ENCODE data around the gene NFATC2.

Gene NFATC2

DNA sequence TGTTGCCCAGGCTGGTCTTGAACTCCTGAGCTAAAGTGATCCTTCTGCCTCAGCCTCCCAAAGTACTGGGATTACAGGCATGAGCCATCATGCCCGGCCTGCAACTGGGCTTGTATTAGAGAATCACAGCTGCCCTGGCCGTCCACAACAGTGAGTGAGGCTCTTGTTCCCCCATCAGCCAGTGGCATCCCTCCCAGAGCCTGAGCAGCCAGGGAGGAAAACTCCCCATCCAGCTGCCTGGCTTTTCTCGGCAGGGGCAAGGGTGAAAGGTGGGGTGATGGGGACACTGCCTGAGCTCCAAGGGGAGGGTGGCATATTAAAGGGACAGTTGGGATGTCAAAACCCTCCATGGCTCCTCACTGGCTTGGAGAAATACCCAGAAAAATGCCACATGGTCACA lies 185.6 kb downstream of the NFATC2 start:
- H3K79me2 ChIP-seq (ENCODE audit: control insufficient read depth, low read length) = no peaks in the 10 kb centered on the region
- H3K4me3 ChIP-seq (ENCODE audit: low read length) = no peak overlapping the region
- H3K27me3 ChIP-seq (ENCODE audit: control insufficient read depth, low read length) = no peaks in the 10 kb centered on the region
- H3K9me2 ChIP-seq (replicated peaks; ENCODE audit: control insufficient read depth, low read length) = no peaks in the 10 kb centered on the region
- no peaks in the 10 kb centered on the region for H3K9me3 ChIP-seq (ENCODE audit: control insufficient read depth, insufficient read depth, low read length)
- no peaks in the 10 kb centered on the region for H4K20me1 ChIP-seq (ENCODE audit: control insufficient read depth, insufficient read depth, low read depth, low read length)
- no peak for TF ChIP-seq EZH2phosphoT487 (IDR thresholded peaks at IDR 0.05; ENCODE audit: borderline replicate concordance, low read length)
- TF ChIP-seq, protein P1, sequence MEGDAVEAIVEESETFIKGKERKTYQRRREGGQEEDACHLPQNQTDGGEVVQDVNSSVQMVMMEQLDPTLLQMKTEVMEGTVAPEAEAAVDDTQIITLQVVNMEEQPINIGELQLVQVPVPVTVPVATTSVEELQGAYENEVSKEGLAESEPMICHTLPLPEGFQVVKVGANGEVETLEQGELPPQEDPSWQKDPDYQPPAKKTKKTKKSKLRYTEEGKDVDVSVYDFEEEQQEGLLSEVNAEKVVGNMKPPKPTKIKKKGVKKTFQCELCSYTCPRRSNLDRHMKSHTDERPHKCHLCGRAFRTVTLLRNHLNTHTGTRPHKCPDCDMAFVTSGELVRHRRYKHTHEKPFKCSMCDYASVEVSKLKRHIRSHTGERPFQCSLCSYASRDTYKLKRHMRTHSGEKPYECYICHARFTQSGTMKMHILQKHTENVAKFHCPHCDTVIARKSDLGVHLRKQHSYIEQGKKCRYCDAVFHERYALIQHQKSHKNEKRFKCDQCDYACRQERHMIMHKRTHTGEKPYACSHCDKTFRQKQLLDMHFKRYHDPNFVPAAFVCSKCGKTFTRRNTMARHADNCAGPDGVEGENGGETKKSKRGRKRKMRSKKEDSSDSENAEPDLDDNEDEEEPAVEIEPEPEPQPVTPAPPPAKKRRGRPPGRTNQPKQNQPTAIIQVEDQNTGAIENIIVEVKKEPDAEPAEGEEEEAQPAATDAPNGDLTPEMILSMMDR (IDR thresholded peaks at IDR 0.05; ENCODE audit: low read depth, low read length, poor library complexity, severe bottlenecking) = no peak
- H3K36me3 ChIP-seq (ENCODE audit: control insufficient read depth, low read length) = no peaks in the 10 kb centered on the region
- no peaks in the 10 kb centered on the region for H3K4me1 ChIP-seq (ENCODE audit: control insufficient read depth, low read length)
- H3K27ac ChIP-seq (ENCODE audit: low read depth, low read length) = no peak overlapping the region
- H3K4me2 ChIP-seq (ENCODE audit: low read length) = no peak overlapping the region
- H3F3A ChIP-seq (ENCODE audit: control insufficient read depth, insufficient read depth) = no peaks in the 10 kb centered on the region

- no peaks in the 10 kb centered on the region for H3K4me1 ChIP-seq (ENCODE audit: control insufficient read depth, low read length)
- no peak overlapping the region for H3K4me3 ChIP-seq (ENCODE audit: low read length)
- H3K36me3 ChIP-seq (ENCODE audit: control insufficient read depth, low read length) = no peaks in the 10 kb centered on the region
- TF ChIP-seq, protein P1 (IDR thresholded peaks at IDR 0.05; ENCODE audit: low read depth, low read length, poor library complexity, severe bottlenecking) = no peak
- no peak for TF ChIP-seq EZH2phosphoT487 (IDR thresholded peaks at IDR 0.05; ENCODE audit: borderline replicate concordance, low read length)
- no peaks in the 10 kb centered on the region for H3K79me2 ChIP-seq (ENCODE audit: control insufficient read depth, low read length)
- H3K27ac ChIP-seq (ENCODE audit: low read depth, low read length) = no peak overlapping the region
- no peaks in the 10 kb centered on the region for H3K9me3 ChIP-seq (ENCODE audit: control insufficient read depth, insufficient read depth, low read length)
- H4K20me1 ChIP-seq (ENCODE audit: control insufficient read depth, insufficient read depth, low read depth, low read length) = no peaks in the 10 kb centered on the region
- no peaks in the 10 kb centered on the region for H3F3A ChIP-seq (ENCODE audit: control insufficient read depth, insufficient read depth)
- H3K4me2 ChIP-seq (ENCODE audit: low read length) = no peak overlapping the region
- H3K9me2 ChIP-seq (replicated peaks; ENCODE audit: control insufficient read depth, low read length) = no peaks in the 10 kb centered on the region
- no peaks in the 10 kb centered on the region for H3K27me3 ChIP-seq (ENCODE audit: control insufficient read depth, low read length)
These were observed 187.7 kb downstream of the NFATC2 start for GRCh38 chr20:51354769-51355319.

- TF ChIP-seq, protein P1 (IDR thresholded peaks at IDR 0.05; ENCODE audit: low read depth, low read length, poor library complexity, severe bottlenecking) = no peak
- TF ChIP-seq EZH2phosphoT487 (IDR thresholded peaks at IDR 0.05; ENCODE audit: borderline replicate concordance, low read length) = no peak
- Histone ChIP-seq H3K9me2 (replicated peaks; ENCODE audit: control insufficient read depth, low read length) (no peaks in the 10 kb centered on the region), H3F3A (ENCODE audit: control insufficient read depth, insufficient read depth) (no peaks in the 10 kb centered on the region), H3K36me3 (ENCODE audit: control insufficient read depth, low read length) (no peaks in the 10 kb centered on the region), H3K79me2 (ENCODE audit: control insufficient read depth, low read length) (no peaks in the 10 kb centered on the region), H3K27ac (ENCODE audit: low read depth, low read length) (no peak overlapping the region), H4K20me1 (ENCODE audit: control insufficient read depth, insufficient read depth, low read depth, low read length) (no peaks in the 10 kb centered on the region), H3K4me1 (ENCODE audit: control insufficient read depth, low read length) (no peaks in the 10 kb centered on the region), H3K27me3 (ENCODE audit: control insufficient read depth, low read length) (no peaks in the 10 kb centered on the region), H3K4me2 (ENCODE audit: low read length) (no peak overlapping the region), H3K9me3 (ENCODE audit: control insufficient read depth, insufficient read depth, low read length) (no peaks in the 10 kb centered on the region), H3K4me3 (ENCODE audit: low read length) (no peak overlapping the region)
These were observed 188.2 kb downstream of the NFATC2 start for GRCh38 chr20:51354191-51354768.

All from DOHH2 (cell line).